ENCODE measurements around the gene SLC9A3.

SLC9A3 gene

DNA sequence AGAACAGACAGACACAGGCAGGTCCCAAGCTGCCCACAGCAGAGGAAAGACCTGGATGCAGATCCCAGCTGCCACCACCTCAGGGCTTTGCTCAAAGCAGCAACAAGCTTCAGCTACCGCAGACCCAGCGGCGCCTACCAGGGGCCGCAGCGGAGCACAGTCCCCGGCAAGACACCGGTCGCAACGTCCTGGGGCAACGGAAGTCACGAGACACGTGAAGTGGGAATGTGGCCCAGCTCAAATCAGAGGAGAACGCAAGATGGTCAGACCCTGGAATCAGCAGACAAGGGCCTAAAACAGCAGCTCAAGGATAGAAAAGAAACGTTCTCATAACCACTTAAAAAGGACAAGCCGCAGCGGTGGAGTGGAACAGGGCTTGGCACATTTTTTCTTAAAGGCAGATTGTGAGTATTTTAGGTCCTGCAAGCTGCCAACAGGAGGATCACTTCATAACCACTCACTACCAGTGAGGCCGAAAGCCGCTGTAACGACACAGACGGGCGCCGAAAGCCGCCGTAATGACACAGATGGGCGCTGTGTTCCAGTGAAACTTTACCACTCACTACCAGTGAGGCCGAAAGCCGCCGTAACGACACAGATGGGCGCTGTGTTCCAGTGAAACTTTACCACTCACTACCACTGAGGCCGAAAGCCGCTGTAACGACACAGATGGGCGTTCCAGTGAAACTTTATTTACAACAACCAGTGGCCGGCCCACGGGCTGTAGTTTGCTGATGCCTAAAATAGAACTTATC, 21.7 kb downstream of the SLC9A3 start:
- DNase-seq, result no peak

DNA sequence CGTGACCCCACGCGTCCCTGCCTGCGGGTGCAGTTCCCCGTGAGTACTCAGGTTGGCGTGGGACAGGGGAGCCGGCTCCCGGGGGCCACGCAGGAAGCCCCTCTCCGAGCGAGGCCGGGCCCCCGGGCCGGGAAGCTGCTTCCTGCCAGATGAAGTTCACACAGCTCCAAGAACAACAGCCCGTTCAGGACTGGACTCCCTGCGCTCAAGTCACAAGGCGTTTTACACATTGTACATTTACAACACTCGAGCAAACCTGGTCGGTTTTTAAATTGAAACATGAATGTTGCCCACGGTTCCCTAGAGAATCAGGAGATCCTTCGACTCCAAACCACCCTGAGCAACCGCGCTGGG, 22.4 kb downstream of the SLC9A3 start:
- no peak for DNase-seq

DNA sequence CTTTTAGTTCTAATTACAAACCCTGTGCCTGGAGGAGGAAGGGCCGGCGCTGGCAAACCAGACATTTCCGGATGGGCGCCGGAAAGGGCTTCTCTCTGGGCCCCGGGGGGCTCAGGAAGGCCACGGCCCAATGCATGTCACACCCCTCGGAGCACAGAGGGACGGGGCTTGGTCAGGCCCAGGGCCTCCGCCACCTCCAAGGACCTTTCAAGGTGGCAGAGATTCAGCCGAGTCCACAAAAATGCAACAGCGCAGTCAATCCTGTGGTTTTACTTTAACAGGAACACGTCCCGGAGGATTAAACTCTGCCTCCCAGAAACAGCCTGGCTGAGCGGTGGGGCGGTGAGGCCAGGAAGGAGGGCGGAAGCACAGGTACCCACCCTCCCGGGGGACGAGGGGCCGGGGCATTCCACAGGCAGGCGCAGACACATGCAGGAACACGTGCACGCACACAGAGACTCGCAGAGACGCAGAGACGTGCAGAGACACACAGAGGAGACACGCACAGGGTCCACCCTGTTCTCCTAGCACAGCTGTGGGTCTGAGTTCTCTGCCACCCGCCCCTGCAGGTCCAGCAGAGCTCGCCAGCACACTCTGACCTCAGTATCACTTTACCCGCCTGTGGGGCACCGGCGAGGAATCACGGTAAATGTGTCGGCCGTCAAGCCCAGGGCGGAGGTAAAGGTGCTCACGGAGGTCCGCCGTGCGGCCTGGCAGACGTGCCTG, 23.0 kb downstream of the SLC9A3 start:
- DNase-seq, result no peak

DNA sequence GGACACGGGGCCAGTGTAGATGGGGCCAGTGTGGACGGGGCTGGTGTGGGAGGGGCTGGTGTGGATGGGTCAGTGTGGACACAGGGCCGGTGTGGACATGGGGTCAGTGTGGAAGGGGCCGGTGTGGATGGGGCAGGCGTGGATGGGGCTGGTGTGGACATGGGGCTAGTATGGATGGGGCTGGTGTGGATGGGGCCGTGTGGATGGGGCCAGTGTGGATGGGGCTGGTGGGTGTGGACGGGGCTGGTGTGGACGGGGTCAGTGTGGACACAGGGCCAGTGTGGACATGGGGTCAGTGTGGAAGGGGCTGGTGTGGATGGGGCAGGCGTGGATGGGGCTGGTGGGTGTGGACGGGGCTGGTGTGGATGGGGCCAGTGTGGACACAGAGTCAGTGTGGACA, 23.8 kb downstream of the SLC9A3 start:
- DNase-seq, result no peak

DNA sequence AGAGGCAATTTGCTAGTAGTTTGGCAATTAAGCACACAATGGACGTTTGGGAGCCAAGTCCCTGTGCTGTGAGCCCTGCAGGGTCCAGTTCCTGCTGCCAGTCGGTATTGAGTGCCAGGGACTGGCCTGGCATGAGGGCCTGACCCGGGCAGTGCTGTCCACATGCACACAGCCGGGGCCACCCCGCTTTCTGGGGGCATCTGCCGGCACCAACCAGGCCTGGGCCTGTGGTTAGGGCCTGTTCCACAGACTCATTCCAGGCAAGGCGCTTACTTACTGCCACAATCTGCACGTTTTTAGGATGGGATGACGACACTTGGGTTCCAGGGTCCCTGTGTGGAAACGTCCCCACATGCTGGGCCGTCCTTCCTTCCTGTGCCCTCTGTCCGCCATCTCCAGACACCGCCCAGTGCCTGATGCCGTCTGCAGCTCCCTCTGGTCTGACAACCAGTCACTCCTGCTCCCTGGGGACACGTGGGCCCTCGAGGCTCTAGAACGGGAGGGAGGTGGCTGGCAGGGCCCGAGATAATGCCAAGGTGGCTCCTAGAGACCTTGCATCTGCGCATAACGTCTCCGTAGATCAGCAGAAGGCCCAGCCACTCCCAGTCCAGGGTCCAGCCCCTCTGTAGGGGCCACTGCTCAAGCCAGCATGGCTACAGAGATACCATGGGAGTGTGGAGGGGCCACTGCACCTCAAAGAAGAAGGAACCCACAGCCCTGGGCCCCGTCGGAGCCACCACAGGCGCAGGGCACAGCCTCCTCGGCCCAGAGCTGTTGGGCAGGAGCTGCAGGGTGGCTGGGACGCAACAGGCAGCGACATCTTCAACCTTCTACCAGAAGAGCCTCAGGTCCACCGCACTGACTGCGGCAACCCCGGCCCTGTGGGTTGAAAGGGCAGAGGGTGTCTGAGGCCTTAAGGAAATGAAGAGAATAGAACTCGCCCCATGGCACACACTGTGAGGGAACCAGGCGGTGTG, 24.7 kb downstream of the SLC9A3 start:
- no peak for DNase-seq

DNA sequence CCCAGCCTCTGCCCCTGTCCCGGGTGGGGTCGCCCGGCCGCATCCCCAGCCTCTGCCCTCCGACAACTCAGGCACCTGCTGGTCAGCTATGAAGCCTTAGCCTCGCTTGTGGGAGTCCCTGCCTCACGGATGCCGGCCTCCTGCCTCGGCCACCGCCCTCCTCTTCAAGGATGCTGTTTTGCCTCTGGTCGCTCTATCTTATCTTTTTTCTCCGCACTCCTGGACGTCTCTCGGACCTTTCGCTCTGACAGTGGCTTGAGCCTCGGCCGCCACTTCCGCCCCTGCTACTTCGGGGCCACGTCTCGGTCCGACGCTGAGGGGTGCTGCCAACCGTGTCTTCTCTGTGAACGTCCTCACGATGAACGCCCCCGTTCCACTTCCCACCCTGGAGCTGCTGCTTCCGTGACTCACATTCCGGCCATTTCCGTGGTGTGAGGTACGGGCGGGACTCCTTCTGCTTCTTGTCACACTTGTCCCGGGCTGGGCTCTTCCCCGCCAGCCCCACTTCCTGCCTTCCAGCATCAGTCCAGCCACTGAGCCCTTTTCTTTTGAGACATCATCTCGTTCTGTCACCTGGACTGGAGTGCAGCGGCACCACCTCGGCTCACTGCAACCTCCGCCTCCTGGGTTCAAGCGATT, 26.3 kb downstream of the SLC9A3 start:
- no peak for DNase-seq

DNA sequence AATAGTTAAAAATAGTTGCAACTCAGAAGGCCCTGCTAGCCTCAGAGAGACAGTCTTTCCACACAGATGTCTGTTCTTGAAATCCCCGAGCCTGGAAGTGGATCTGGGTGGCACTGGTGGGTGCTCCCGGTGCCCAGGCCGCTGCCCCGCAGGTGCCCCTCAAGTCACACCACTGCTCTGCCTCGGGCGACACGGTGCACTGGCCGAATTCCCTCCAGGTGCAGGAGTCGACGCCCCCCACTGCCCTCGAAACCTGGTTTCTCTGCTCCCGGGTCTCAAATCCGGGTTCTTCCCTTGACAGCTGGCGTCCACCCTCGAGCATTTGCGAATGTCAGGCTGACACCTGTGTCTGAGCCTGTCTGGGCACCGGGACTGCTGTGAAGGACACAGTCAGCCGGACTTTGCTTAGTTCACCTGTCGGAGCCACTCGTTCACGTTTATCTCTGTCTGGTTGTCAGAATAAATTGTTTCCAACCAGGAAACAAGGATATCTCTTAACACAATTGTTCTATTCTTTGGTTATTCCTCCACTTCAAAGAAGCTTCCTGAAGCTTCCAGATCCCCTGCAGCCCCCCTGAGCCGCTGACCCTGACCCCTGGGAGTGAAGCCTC, 27.1 kb downstream of the SLC9A3 start:
- DNase-seq, result no peak

DNA sequence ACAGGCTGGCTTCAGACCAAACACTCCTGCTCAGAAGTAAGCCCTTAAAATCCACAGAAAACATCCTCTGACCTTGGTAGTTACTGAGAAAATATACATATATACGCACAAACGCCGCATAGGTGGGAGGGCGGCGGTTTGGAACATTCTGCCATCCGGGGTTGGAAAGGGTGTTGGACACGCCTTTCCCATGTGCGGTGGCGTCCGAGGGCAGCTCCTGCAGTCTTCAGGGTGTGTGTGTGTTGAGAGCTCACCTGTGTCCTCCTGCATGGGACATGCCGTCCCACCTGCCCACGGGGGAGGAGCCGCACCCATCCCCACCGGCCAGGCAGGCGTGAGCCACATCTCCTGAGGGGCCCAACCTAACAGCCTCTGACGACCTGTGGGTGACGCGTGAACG, 28.2 kb downstream of the SLC9A3 start:
- DNase-seq, result no peak

DNA sequence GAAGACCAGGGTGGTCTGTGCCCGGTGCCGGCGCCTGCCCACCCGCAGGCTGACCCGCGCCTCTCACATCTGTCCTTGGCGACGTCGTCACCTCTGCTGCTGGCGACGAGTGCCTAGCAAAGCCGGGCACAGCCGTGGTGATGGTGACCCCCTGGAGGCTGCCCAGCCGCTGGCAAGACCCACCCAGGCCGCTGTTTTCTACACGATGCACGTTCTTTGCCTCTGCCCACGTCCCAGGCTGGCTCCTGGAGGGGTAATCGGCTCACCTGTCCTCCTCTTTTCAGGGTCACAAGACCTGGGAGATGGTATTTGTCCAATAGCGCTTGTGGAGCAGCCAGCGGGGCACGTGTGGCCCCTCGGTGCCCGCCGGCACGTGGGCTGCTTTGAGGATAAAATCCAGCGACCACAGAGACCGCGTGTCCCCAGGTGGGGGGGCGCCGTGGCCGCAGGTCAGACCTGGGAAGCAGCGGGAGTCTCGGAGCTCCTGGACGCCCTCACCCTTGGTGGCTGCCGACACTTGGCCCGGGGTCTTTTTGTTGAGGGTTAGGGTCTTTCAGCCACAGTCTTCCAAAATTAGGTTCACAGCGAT, 29.5 kb downstream of the SLC9A3 start:
- no peak for DNase-seq

DNA sequence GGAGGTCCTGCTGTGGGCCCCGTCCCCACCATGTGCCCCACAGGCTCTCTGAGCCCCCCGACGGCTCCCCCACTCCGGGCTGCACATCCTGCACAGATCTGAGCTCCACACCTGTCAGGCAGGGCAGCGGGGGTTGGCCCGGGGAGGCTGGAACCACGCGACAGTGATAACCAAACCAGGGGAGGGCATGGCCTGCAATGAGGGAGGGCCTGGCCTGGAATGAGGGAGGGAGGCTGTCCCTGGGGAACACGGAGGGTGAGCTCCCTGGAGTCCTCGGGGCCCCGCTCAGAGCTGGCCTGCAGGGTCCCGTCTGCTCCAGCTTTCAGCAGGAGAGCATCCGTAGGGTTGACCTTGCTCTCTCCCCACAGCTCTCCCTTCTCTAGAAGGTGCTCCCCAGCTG, 30.5 kb downstream of the SLC9A3 start:
- DNase-seq, result no peak

DNA sequence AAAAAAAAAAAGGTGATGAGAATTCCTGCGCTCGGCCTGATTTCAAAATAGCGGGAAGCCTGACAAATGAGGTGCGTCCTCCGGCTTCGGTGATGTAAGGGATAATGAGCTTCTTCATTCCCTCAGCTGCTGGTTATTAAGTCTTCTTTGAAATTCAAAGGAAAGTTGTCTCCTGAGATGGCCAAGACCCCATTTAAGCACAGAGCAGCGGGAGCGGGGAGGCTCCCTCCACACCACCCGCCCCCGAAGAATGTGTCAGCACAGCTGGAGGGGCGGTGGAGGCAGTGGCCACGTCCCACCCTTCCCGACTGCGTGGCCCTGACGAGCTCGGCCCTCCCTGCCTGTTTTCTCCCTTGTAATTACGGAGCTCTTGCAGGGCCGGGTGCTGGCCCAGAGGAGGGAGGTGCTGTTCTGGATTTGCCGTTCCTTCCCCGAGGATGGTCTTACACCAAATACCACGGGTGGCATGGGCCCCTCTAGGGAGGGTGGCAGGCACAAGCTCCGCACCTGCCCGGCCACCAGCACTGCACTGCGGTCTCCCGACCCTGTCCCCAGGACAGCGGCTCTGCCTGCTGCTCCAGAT, 31.0 kb downstream of the SLC9A3 start:
- no peak for DNase-seq

DNA sequence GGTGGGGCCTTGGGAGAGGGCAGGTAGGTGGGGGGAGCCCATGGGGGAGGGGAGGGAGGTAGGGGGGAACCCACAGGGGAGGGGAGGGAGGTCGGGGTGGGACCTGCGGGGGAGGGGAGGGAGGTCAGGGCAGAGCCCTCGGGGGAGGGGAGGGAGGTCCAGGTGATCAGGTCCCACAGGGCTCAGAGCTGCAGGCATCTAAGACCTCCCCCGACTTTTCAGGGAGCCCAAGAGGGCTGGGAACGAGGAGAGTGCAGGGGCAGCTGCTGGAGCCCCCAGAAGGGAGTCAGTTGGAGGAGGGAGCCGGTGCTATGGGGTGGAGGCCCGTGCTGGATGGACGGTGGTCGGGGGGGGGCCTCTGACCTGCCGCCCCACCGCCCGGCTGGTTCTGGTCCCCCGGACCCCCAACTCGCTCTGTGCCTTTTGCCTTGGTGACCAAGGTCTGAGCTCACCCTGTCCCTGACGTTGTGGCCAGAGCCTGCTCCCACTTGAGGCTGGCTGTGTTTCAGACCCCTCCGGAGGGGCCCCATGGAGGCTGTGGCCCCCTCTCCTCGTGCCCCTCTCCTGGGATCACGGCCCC, 31.8 kb downstream of the SLC9A3 start:
- DNase-seq, result no peak

DNA sequence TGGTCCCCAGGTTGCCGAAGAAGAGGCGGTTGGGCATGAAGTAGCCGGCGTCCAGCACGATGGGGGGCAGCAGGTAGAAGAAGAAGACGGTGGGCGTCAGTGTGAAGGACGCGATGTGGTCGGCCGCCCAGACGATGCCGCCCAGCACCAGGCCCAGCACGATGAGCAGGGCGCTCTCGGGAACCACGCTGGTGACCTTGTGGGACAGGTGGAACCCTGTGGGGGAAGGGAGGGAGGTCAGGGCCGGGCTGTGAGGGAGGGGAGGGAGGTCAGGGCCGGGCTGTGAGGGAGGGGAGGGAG, 32.4 kb downstream of the SLC9A3 start:
- no peak for DNase-seq

DNA sequence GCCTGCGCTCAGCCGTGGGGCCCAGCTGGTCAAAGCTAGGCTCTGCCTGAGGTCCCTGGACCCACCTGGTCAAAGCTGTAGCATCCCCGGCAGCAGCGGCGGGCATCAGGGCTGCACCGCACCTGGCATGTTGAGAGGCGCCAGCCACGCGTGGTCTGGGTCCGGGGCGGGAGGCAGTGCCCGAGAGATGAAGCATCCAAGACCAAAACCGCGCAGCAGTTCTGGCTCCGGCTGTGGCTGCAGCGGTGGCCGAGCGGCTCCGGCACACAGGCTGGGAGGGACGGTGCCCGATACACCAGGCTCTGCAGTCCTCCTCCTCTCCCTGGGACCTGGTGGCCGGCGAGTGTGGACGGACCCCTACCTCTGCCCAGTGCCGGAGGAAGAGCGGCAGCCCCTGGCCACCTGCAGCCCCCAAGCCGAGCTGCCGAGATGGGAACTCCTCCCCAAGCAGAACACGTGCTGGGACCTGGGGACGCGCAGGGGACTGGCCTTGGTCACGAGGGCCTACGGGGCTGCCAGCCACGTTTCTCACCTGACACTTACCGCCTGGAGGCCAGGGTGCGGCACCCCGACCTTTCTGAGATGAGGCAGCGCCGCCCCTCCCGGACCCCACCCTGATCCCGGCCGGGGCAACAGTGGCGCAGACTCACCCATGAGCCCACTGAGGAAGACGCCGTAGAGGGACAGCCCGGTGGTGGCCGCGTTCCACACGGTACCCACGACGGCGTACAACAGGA, 33.0 kb downstream of the SLC9A3 start:
- no peak for DNase-seq

DNA sequence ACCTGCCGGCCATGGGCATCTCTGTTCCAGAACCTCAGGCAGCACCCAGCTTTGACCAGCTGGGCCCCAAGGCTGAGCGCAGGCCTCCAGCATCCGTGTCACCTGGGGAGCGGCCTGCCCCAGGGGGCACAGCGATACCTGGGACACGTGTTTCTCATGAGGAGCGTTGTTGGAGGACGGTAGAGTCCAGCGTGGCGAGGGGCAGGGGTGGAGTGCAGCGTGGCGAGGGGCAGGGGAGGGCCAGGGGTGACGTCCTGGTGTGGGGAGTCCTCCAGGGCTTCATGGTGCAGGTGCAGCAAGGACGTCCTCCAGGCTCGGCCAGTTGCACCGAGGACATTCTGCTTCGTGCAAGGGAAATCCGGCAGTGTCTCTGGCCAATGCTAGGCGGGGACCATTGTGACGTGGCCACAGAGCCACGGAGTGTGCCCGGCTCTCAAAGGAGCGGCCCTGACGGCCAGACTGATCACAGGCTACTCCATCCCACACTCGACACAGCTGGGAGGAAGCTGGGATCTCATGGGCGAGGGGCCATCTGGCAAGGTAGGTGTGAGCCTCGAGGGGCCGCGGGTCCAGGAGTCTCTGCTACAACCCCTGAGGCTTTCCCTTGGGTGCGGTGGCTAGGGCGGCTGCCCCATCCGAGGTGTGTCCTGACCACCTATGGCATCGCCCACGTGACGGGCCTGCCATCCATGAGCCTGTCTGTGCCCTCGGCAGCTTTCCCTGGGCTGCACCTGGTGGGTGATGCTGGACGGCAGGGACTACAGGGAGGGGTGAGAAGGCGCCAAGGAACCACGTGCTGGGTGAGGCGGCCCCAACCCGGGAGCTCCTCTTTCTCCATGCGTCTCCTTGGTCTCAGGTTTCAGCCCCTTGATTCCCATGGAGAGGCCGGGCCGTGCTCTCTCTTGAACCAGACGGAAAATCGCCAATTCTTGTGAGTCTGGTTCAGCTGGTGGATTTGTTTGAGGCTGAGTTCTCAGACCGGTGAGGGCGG, 33.8 kb downstream of the SLC9A3 start:
- no peak for DNase-seq

DNA sequence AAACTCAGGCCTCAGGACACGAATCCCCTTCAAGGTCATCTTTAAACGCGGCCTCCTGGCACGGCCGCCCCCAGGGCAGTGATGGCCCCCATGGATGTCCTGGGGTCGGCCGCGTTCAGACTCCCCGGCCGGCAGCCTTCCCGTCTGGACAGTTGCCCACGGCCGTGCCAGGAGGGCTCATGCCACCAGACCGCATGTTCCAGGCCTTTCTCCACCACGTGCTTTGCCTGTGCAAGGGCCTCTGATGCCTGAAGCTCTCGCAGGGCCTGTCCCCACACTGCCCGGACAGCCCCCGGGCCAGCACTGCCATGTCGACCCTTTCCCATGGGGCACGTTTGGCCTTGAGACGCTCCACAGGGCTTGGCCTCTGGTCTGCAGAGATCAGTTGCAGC, 34.6 kb downstream of the SLC9A3 start:
- no peak for DNase-seq

DNA sequence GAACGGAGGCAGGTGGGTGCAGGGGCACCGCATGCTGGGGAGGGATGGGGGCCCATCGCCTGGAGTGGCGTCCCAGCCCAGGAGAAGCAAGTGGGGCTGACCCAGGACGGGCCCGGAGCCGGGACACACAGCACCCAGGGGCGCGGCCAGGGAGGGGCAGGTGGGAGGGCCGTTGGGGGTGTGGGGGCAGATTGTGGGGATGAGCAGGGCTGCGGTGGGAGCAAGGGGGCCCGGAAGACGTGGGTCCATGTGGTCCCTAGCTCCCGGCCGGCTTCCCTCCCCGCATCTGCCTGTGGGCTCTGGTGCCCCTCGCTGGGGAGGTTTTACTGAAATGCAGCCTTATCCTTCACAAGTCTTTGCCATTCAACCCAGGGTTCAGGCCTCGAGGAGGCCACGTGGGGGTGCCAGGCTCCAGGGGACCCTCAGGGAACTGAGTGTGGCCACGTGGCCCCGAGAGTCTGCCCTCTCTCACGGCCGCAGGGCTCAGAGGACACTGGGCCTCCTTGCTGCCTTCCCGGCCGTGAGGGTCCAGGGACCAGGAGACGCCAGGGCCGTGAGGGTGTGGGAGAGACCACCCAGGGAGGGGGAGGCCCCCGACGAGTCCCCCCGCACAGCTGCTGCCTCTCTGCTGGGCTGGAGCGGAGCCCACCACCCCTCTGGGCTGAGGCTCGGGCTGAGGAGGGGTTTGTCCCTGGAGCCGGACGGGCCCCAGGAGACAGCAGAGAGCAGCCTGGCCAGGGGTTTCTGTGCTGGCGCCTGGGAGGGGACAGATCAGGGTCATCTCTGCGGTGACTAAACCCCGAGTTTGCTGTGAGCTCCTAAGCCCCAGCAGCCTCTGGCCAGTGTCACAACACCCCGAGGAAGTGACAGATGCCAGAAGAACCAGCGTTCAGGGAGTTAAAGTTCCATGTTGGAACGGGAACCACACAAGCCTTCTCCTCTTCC, 35.2 kb downstream of the SLC9A3 start:
- DNase-seq, result no peak

DNA sequence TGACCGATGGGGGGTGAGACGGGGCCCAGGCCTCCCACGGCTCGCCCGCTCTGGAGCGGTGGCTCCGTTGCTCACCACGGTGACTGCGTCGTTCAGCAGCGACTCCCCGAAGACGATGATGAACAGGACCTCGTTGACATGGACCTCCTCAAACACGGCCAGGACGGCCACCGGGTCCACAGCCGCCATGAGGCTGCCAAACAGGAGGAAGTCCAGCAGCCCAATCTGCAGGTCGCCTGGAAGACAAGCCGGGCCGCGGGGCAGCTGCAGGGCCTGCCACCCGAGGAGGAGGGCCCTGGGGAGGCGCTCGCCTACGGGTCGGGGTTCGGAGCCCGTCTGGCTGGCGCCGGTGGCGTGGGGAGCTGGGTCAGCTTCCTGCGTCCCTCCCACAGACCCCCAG, 36.0 kb downstream of the SLC9A3 start:
- no peak for DNase-seq

Data from stimulated activated CD8-positive, alpha-beta memory T cell treated with anti-CD3 and anti-CD28 coated beads, Interleukin-4, amount 100 ng/mL, for 48 hours (primary cell).